ENCODE data around the gene BRI3BP. TPM values are rescaled to one million over a fixed set of nuclear protein-coding genes. Genes with fewer than 3 reads are reported as not detected.

Gene BRI3BP
- total RNA-seq, 2 donors from 2014 or later = 4.3 to 4.4 TPM

- no peak for ATAC-seq (ENCODE audit: insufficient number of reproducible peaks, low FRiP score, low read depth)
- Histone ChIP-seq H3K36me3 (peaks cover 49% of the 10 kb centered on the region), H3K27me3 (replicated peaks; ENCODE audit: insufficient read depth) (no peaks in the 10 kb centered on the region)
These were observed 36.9 kb upstream of the BRI3BP start for GRCh38 chr12:124956571-124956970.

GRCh38 chr12:124961055-124961454, 32.4 kb upstream of the BRI3BP start:
- H3K27me3 ChIP-seq (replicated peaks; ENCODE audit: insufficient read depth) = no peaks in the 10 kb centered on the region
- H3K36me3 ChIP-seq = peaks cover 63% of the 10 kb centered on the region
- no peak for ATAC-seq (ENCODE audit: insufficient number of reproducible peaks, low FRiP score, low read depth)
- no peaks in the 10 kb centered on the region for H3K4me1 ChIP-seq (ENCODE audit: control insufficient read depth in 1 of 2, low read depth in 2 of 2)
- TF ChIP-seq CTCF (IDR thresholded peaks at IDR 0.05) = no peak
- no peak overlapping the region for H3K4me3 ChIP-seq
- no peak for DNase-seq (ENCODE audit: low spot score)
- no peak overlapping the region for H3K27ac ChIP-seq
- H3K9me3 ChIP-seq = no peaks in the 10 kb centered on the region

More at GRCh38 chr12:124956571-124956970, 36.9 kb upstream of the BRI3BP start:
- Histone ChIP-seq H3K4me3 (no peak overlapping the region), H3K9me3 (no peaks in the 10 kb centered on the region), H3K4me1 (ENCODE audit: control insufficient read depth in 1 of 2, low read depth in 2 of 2) (no peaks in the 10 kb centered on the region), H3K27ac (no peak overlapping the region)
- no peak for TF ChIP-seq CTCF (IDR thresholded peaks at IDR 0.05)
- no peak for DNase-seq (ENCODE audit: low spot score)

- peaks cover 71% of the 10 kb centered on the region for H3K36me3 ChIP-seq
- no peak for TF ChIP-seq CTCF (IDR thresholded peaks at IDR 0.05)
These were observed 30.2 kb upstream of the BRI3BP start for GRCh38 chr12:124963211-124963610.

GRCh38 chr12:124964251-124964650, 29.2 kb upstream of the BRI3BP start:
- no peak for TF ChIP-seq CTCF (IDR thresholded peaks at IDR 0.05)
- no peak for DNase-seq (ENCODE audit: low spot score)
- Histone ChIP-seq H3K4me3 (no peak overlapping the region), H3K9me3 (no peaks in the 10 kb centered on the region), H3K4me1 (ENCODE audit: control insufficient read depth in 1 of 2, low read depth in 2 of 2) (no peaks in the 10 kb centered on the region), H3K27ac (no peak overlapping the region), H3K27me3 (replicated peaks; ENCODE audit: insufficient read depth) (no peaks in the 10 kb centered on the region), H3K36me3 (peaks cover 73% of the 10 kb centered on the region)
- ATAC-seq (ENCODE audit: insufficient number of reproducible peaks, low FRiP score, low read depth) = no peak

More at GRCh38 chr12:124963211-124963610, 30.2 kb upstream of the BRI3BP start:
- Histone ChIP-seq H3K27me3 (replicated peaks; ENCODE audit: insufficient read depth) (no peaks in the 10 kb centered on the region), H3K4me1 (ENCODE audit: control insufficient read depth in 1 of 2, low read depth in 2 of 2) (no peaks in the 10 kb centered on the region), H3K9me3 (no peaks in the 10 kb centered on the region), H3K4me3 (no peak overlapping the region), H3K27ac (no peak overlapping the region)
- DNase-seq (ENCODE audit: low spot score) = no peak
- ATAC-seq (ENCODE audit: insufficient number of reproducible peaks, low FRiP score, low read depth) = no peak

DNA sequence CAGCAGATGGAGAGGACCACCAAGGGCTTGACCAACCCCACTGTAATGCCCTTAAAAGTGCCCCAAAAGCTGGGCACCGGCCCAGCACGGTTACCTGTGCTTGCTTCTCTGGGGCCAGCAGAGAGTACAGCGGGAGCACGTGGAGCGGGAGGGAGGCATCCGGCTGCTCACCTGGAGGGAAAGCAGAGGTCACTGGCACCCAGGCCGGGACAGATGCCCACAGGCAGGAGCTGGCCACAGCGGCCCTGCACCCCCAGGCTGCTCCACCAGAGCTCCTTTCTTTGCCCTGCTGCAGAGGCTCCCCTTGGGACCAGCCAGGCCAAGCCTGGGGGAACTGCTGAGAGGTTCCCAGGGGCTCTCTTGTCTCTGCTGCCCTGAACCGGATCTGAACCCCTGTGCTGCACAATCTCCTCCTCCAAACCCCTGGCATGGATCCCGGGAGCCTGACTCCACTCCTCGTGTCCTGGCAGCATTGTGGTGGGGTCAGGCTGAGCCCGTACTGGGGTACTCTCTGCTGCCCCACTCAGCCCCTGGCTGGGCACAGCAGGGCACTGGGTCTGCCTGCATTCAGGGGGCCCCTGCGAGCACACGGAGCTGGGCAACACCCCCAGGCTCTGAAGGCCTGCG, 28.5 kb upstream of the BRI3BP start:
- H3K4me3 ChIP-seq = no peak overlapping the region
- peaks cover 69% of the 10 kb centered on the region for H3K36me3 ChIP-seq
- no peaks in the 10 kb centered on the region for H3K9me3 ChIP-seq
- no peak for TF ChIP-seq CTCF (IDR thresholded peaks at IDR 0.05)
- no peaks in the 10 kb centered on the region for H3K27me3 ChIP-seq (replicated peaks; ENCODE audit: insufficient read depth)
- H3K4me1 ChIP-seq (ENCODE audit: control insufficient read depth in 1 of 2, low read depth in 2 of 2) = no peaks in the 10 kb centered on the region
- no peak for DNase-seq (ENCODE audit: low spot score)
- ATAC-seq (ENCODE audit: insufficient number of reproducible peaks, low FRiP score, low read depth) = no peak
- no peak overlapping the region for H3K27ac ChIP-seq

Data from thoracic aorta (tissue), 2 donors.